GM21390 (cell line): Measurements from ENCODE around the gene TMEM179.
"Not testable (repeated sequence)": the region's sequence is repeated elsewhere in the genome, so short reads cannot be mapped to it uniquely, and the experiment has no call there.

ENCODE experiments used
- ATAC-seq: cut with Tn5 transposase; IDR thresholded peaks from one replicate; pipeline ENCODE4 v1.9.1; 2021; ENCODE audit not compliant: unreplicated experiment

TMEM179 gene

DNA sequence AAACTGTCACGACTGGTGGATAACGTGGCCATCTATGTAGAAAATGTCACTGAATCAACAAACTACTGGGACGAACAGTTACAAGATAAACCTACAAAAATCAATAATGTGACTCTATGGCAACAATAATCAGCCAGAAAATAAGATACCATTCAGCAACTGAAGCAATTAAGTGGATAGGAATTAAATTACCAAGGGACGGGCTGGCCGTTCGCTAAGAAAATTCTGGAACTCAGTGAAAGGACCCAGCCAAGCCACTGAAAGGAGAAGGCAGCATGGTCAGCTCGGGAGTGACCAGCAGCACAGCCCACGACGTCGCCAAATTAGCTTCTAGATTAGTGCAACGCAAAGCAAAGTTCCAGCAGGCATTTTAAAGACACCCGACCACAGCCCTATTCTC lies 33.6 kb upstream of the TMEM179 start:
- no peak for ATAC-seq

DNA sequence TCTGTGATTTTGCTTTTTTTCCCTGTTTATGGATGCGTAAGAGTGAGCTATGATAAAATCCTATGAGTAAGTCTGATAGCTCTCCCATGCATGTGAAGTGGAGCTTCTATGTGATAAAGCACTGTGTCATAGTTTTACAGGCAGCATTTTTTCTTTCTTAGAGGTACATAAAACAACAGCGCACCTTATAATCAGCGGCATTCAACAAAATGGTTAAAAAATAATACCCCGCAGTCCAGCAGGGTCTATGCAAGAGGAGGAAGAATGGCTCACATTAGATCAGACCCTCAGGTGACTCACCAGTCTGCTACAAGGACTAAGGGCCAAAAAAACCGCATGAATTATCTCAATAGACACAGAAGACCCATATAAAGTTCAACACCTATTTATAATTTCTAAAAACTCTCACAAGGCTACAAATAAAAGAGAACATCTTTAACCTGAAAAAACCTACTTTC lies 33.0 kb upstream of the TMEM179 start:
- ATAC-seq, result no peak

DNA sequence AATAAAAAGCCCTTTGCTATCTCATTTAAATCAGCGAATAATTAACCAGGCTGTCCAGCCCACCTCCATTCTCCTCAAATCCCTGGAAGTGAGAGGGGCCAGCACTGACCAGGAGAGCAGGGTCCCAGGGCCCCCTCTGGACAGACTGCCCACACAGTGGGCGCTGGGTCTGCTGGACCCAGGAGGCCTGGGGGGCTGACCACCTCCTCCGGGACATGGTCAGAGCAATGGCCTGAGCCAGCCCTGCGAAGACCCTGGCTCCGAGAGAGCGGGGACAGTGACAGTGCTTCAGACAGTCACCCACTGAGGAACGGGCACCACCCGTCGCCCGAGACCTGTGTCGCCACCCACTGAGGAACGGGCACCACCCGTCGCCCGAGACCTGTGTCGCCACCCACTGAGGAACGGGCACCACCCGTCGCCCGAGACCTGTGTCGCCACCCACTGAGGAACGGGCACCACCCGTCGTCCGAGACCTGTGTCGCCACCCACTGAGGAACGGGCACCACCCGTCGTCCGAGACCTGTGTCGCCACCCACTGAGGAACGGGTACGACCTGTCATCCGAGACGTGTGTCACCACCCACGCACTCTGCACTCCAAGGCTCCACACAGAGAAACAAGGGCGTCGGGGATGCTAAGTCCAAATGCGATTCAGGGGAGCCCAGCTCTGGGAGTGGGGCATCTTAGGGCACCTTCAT lies 32.4 kb upstream of the TMEM179 start:
- not testable (repeated sequence) for ATAC-seq

DNA sequence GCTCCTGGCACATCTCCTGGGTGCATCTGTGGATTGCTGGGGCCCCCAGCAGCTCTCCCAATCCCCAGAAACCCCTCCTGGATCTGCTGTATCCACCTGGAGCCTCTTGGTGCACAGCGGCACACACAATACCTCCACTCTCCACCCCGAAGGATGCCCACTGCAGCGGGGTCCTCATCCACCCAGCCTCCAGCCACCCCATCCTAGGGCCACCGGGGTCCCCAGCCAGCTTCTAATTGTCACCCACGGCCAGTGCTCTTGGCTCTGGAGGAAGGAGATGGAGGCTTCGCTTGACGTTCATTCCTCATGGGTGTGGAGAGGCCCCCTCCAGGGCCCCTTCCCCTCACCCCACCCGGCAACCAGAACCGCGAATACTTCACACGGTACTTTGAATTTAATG lies 31.6 kb upstream of the TMEM179 start:
- no peak for ATAC-seq

DNA sequence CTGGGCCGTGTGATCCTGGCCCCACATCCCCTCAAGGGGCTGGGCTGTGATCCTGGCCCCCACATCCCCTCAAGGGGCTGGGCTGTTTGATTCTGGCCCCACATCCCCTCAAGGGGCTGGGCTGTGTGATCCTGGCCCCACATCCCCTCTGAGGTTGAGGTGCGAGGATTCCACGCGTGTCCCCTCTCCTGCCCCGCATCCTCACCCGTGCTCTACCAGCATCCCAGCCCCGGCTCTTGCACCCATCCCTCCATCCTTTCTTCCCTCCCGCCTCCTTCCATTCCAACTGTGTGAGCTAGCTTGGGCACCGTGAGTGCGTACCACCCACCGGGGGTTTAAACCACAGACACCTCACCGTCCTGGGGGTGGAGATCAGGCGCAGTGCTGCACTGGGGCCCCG lies 31.1 kb upstream of the TMEM179 start:
- no peak for ATAC-seq

DNA sequence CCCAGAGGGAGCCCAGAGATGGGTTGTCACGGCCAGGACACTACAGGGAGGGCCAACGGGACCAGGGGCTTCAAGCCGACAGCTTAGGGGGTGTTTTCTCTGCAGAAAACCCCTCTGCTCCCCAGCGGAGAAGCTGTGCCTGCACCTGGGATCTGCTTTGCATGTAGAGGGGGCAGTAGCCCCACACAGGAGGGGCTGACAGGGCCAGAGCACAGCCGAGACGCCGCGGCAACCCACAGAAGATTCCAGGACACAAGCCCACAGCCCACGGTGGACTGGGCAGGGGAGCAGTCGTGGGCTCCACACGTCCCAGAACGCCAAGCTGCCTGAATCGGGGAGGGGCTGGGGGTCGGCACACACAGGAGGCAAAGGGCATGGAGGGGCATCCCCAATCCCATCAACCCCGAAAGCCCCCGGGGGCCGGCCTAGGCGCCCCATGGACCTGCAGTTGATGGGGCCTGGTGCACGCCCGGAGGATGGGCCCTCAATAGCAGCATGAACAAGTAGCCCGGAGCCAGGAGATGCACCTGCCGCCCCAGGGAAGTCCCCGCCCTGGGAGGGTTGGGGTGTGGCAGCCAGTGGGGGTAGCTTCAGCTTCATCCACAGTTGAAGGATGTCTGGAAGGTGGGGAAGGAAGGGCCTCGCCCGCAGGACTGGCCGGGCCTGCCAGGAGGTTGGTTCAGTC lies 30.5 kb upstream of the TMEM179 start:
- no peak for ATAC-seq

DNA sequence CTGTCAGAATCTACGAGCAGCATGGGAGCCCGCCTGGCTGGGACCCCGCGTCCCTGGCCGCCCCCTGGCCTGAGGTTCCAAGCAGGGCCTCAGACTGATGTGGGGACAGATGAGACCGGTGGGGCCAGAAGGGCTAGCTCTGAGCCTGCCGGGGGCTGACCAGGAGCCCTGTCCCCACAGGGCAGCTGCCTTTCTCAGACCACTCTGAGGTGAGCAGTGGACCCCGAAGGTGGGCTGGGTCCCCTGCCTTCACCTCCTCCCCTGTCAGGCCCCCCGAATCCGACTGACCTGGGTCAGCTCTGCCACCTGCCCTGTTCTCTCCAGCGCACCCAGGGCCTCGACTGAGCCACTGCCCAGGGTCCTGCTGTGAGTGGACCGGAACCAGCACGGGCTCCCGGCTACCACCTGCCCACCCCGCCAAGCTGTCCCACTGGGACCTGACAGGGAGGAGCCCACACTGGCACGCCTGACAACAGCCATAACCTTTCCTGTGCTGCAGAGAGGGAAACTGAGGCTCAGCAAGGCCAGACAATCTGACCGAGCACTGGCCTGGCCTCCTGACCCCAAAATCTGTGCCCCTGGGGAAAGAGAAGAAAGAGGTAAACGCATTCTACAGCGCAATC lies 29.7 kb upstream of the TMEM179 start:
- no peak for ATAC-seq

DNA sequence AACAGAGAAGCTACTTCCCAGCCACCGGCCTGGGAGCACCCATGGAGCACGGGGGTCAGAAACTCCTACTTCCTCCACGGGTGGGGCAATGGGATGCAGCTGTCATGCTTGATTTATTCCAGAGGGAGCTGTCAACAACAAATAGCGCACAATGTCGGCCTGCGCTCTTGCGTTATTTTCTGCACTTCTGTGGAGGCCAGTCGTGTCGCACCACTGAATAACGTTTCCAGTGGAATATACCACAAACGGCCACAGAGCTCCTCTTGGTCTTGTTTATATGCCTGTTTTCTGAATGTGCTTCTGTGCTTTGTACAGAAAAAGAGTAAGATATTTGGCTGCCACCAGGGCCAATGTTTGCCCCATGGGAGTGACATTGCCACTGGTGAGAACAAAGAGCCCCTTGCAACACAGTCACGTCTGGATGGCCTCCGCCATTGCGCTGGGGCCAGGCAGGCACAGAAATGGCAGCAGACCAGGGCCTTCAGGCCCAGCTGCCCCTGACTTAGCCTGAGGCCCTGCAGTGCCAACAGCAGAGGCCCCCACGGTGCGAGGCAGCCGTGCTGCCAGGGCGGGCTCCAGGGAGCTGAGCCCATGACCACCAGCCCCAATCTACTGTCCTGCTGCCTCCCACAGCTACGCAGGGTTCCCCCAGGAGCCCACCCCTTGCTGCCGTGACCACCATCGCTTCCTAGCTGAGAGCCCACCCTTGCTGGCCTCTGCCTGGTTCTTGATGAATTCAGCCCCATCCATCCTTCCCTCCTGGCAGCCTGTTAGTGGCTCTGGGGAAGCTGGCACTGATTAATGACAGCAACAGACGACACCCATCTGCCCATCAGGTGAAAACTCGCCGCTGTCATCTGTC lies 28.9 kb upstream of the TMEM179 start:
- ATAC-seq, result no peak

DNA sequence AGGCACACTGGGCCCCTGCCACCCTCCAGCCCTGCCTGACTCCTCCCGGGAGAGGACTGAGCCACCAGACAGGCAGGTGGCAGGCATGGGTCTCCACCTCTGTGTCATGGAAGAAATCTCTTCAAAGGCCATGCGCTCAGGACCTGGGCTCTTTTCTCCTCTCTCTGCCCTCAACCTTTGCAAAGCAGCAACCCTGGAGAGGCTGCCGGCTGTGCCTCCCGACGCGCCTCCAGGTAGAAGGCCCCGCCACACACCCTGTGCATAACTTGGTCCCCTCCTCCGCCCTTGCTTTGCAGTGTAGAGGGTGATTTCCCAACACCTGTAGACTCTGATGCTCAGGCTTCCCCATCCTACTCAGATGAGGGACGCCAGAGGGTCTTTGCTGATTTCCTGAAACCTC lies 28.2 kb upstream of the TMEM179 start:
- no peak for ATAC-seq

DNA sequence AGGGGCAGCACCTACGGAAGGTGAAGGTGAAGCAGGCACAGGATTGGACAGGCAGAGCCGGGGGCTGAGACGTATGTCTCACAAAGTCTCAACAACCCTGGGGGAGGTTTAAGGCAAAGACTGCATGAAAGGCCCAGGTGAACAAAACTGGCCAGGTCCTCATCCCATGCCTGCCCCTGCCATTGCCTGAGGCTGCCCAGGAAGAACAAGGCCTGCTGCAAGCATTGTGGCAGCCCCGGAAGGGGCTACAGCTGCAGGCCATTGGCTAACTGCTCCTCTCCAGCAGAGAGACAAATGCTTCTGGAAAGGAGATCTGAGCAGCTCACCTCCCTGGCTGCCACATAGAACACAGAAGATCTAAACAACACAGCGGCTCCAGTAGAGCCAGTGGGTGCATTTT lies 20.4 kb upstream of the TMEM179 start:
- no peak for ATAC-seq

DNA sequence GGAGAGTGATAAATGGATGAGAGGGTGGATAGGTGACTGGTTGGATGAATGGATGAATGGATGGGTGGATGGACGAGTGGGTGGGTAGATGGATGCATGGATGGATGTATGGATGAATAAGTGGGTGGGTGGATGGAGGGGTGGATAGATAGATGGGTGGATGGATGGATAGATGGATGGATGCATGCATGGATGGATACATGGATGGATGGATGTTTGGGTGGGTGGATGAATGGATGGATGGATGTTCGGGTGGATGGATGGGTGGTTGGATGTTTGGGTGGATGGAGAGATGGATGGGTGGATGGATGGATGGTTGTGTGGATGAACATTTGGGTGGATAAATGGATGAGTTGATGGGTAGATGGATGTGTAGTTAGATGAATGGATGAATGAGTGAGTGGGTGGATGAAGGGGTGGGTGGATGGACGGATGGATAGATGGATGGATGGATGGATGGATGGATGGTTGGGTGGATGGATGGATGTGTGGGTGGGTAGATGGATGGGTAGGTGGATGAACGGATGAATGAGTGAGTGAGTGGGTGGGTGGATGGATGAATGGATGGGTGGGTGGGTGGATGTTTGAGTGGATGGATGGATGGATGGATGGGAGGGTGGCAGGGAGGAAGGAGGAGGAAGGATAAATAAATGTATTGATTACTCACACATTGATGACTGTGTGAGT lies 9.7 kb upstream of the TMEM179 start:
- ATAC-seq, result no peak

DNA sequence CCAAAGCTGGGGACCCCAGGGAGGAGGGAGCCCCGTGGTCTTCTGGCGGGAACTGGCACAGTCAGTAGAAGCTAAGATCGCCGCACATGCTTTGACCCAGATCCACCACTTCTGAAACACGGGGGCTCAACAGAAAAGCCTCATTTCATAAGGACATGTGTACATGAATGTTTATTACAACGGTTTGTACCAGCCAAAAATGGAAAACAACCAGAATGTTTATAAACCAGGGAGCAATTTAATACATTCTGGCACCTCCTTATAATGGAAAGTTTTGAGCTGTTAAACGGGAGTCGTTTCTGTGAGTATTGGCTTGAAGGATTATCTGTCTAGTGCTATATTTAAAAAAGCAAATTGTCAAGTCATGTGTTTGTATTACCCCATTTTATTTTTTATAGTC lies 7.3 kb upstream of the TMEM179 start:
- ATAC-seq, result no peak

DNA sequence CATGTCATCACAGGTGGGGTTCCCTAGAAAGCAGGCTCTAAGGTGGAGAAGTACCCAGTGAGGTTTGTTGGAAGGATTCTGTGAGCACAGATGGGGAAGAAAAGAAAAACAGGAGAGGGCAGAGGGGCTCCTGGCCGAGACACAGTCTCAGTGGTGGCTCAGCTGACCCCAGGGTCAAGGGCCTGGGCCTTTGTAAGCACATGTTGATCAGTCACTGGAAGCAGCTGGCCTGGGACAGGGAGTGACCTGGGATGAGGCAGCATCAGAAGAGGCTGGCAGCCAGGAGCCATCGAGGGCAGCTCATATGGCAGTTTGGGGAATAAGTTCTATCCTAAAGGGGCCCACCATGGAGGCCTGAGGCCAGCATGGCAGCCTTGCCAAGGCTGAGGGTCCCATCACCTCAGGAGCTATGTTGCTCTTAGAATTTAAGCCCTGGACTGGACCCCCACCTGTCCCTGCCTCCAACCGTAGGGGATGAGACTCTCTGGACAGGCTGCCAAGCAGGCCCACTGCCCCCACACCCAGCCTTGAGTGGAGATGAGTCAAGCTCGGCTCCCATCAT lies 6.3 kb upstream of the TMEM179 start:
- no peak for ATAC-seq

DNA sequence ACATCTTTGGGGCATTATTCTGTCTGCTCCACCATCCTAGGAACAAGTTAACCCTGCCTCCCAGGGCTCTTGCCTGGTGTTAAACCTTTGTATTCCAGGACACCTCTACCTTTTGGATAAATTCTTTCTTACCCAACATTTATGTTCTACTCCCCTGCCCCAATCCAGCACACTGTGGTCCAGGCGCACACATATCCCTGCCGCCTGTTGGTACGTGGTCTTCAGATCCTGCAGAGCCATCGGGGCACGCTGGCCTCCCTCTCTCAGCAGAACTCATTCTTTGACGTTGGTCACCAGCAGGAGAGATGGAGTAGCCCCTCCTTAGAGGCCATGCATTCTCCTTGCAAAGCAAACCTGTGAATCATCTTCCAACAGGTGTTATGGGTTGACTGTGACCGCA lies 5.1 kb upstream of the TMEM179 start:
- ATAC-seq, result no peak

DNA sequence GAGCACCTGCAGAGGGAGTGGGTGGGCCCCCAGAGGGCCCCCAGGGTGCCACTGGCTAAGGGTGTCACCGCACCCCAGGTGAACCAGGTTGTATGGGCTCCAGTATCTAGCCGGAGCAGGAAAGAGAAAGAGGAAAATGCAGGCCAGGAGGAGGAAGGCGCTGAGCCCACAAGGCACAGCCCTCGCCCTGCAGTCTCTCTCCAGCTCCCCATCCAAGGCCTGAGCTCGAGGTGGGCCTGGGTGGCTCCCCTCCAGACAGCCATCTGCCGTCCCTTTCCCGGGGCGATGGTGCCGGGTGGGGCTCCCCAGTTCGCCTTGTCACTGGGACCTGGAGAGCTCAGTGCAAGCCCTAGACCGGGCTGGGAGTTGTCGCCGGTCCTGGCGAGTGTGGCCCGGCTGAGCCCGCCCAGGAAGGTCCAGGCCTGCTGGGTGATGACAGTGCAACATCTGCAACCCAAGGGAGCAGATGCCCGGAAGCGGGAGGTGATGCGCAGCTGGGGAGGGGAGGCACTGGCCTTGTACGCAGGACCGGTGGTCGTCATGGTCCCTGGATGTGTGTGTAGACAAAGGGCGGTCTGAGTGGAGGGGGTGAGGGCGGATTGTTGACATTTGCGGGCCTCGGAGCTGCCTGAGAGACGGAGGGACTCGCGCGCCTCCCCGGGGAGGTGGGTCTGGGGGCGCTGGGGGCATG lies 716 bp downstream of the TMEM179 start:
- ATAC-seq, result no peak

DNA sequence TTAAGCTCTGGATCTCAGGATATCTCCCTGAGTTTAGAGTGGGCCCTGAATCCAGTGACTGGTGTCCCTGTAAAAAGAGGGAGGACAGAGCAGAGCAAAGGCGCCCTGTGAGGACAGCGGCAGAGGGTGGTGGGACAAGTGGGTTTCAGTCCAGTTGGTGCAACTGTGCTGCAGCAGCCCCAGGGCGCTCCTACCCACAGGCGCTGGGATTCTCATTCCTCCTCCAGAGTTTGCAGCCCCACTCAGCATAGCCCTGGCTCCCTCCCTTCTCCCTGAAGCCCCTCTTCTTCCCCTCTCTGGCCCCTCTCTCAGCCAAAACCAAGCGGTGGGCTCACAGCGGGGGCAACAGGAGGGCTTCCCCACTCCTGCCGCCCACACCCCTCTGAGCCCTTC lies 1.6 kb downstream of the TMEM179 start:
- no peak for ATAC-seq

DNA sequence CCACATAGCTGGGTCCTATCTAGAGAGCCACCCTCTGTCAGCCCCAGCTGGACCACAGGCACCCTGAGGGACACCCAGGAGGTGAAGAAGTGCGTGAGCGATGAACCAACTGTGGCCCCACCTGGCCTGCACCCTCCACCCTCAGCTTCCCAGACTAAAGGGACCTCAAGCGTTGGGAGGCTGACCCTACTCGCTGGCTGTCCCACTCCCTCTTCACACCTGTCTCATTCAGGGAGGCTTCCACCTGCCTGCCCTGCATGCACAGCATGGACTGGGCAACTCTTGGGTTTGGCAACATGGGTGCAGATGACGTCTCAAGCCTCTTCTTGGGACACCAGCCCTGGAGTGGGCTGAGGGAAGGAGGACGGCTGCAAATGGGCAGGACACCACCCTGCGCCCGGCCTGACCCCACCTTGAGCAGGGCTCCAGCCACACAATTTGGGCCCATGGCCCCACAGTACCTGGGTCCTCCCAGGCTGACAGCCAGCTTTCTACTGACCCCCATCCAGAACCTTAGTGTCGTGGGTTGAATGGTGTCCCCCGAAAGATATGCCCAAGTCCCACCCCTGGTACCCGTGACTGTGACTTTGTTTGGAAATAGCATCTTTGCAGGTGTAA lies 2.1 kb downstream of the TMEM179 start:
- ATAC-seq, result no peak

DNA sequence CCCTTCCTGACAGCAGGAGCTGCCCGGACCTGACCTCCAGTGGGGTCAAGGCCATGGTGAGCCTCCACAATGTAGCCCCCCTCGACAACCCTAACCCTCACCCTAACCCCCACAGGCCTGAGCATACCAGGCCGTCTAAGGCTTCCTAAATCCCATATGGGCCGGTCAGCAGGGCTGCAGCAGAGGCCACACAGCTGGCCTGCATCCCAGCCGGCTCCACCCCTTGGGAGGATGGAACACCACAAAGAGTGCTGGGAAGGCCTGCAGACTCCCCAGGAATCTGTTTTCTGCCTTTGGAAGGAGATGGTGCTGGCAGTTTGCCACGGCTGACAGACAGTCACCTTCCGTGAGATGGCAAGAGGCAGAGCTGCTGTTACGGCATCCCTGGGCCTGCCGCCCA lies 2.8 kb downstream of the TMEM179 start:
- ATAC-seq, result no peak

DNA sequence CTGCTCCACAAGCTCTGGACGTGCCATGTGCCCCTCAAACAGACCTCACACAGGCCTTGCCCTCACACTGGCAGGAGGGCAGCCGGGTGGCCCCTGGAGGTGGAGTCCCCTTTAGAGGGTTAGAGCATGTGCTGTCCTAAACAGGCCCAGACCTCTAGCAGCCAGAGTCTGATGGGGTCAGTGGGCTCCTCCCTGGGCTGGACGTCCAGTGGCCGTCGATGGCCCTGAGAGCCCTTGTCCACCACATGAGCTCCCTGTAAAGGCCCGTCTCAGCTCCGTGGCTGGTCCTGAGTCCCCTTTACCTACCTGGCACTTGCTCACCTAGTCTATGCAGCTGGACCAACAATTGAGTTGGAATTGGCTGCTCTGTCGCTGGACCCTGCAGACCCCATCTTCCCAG lies 3.8 kb downstream of the TMEM179 start:
- no peak for ATAC-seq
